ENCODE results near the gene SEC11C. TPM values are rescaled to one million over a fixed set of nuclear protein-coding genes. Genes with fewer than 3 reads are reported as not detected.

SEC11C gene
- total and polyA plus RNA-seq, 2 of the 8 experiments (the other 6 are each of a cell fraction or from before 2014, with no cell fraction given): 27.1 to 59.3 TPM

GRCh38 chr18:59207506-59207905, 67.8 kb downstream of the SEC11C start (continued):
- TF ChIP-seq ZNF274 (IDR thresholded peaks at IDR 0.05; ENCODE audit: borderline replicate concordance, extremely low read depth, low read length): no peak

Other genes with a start within 250 kb of the SEC11C start
- not detected in 2 replicates for gene GRP, start 80.3 kb downstream of the SEC11C start, total RNA-seq (2021; fragmentation: NEBNext Ultra II Directional; extraction: Animal tissue kit (Norgen Biotek cat#: 25700))
- not detected in 2 replicates for gene GRP, start 80.3 kb downstream of the SEC11C start, polyA plus RNA-seq (2011; rRNA removed)
- gene RAX, start 133.6 kb downstream of the SEC11C start, total RNA-seq (2021; fragmentation: NEBNext Ultra II Directional; extraction: Animal tissue kit (Norgen Biotek cat#: 25700)): 0.52 and 0.80 TPM in 2 replicates
- 0.12 and 0.36 TPM in 2 replicates for gene RAX, start 133.6 kb downstream of the SEC11C start, polyA plus RNA-seq (2011; rRNA removed)
- not detected in 2 replicates for gene CPLX4, start 178.8 kb downstream of the SEC11C start, total RNA-seq (2021; fragmentation: NEBNext Ultra II Directional; extraction: Animal tissue kit (Norgen Biotek cat#: 25700))
- gene CPLX4, start 178.8 kb downstream of the SEC11C start, polyA plus RNA-seq (2011; rRNA removed): not detected in 2 replicates
- gene LMAN1, start 219.4 kb downstream of the SEC11C start, total RNA-seq (2021; fragmentation: NEBNext Ultra II Directional; extraction: Animal tissue kit (Norgen Biotek cat#: 25700)): 69.7 and 73.6 TPM in 2 replicates
- gene LMAN1, start 219.4 kb downstream of the SEC11C start, polyA plus RNA-seq (2011; rRNA removed): 17.5 and 20.3 TPM in 2 replicates